Activated CD8-positive, alpha-beta T cell treated with anti-CD3 and anti-CD28 coated beads for 36 hours (primary cell): Measurements from ENCODE around the gene POLR3F. TPM values are rescaled to one million over a fixed set of nuclear protein-coding genes. Genes with fewer than 3 reads are reported as not detected.

ENCODE experiments used
- ATAC-seq: fragments of 200-7000 bp; cut with Tn5 transposase; one replicate; pipeline ENCODE4 v1.10.0; 2021; ENCODE audit warnings: mild to moderate bottlenecking, moderate library complexity
- CTCF ChIA-PET: fragments of 350-600 bp; sonication (Branson Sonifier 250); formaldehyde crosslinking; loops from one replicate; lab custom pipeline; 2021; ENCODE audit warnings: antibody characterized with exemption; lab: Charles Lee
- POLR2A ChIA-PET: fragments of 350-600 bp; sonication (Branson Sonifier 250); formaldehyde crosslinking; loops from one replicate; lab custom pipeline; 2021; ENCODE audit warnings: antibody characterized with exemption; lab: Charles Lee
- DNase-seq: peaks from one replicate; pipeline ENCODE4 v3.0.0-alpha.2; 2020
- H3K27ac Mint-ChIP-seq: one replicate; pipeline ENCODE4 v1.8.0; 2021; ENCODE audit warnings: mild to moderate bottlenecking, mixed read lengths
- H3K27me3 Mint-ChIP-seq: one replicate; pipeline ENCODE4 v1.8.0; 2021; ENCODE audit warnings: mixed read lengths
- H3K36me3 Mint-ChIP-seq: one replicate; pipeline ENCODE4 v1.8.0; 2021; ENCODE audit warnings: low read depth, mixed read lengths
- H3K4me1 Mint-ChIP-seq: one replicate; pipeline ENCODE4 v1.8.0; 2021; ENCODE audit warnings: low read depth, mixed read lengths
- H3K4me3 Mint-ChIP-seq: one replicate; pipeline ENCODE4 v1.8.0; 2021; ENCODE audit warnings: mild to moderate bottlenecking, moderate library complexity, mixed read lengths
- H3K9me3 Mint-ChIP-seq: one replicate; pipeline ENCODE4 v1.8.0; 2021; ENCODE audit warnings: mixed read lengths
- CTCF ChIP-seq: fragments of 200-600 bp; IDR thresholded peaks from one replicate; pipeline ENCODE4 v1.8.0; 2022; ENCODE audit warnings: antibody characterized with exemption, mild to moderate bottlenecking
- intact Hi-C: fragments of 100-400 bp; cut with micrococcal nuclease; formaldehyde crosslinking; loops from one replicate; pipeline ENCODE4 v1.10.0; 2022
- total RNA-seq, 2 experiments: library from RNA; stranded (reverse); gene quantifications; one replicate each; pipeline ENCODE4 v1.2.3, GENCODE V29; 2021

The POLR3F gene
- total RNA-seq, 2 experiments from 2014 or later = 8.8 to 10.1 TPM

DNA sequence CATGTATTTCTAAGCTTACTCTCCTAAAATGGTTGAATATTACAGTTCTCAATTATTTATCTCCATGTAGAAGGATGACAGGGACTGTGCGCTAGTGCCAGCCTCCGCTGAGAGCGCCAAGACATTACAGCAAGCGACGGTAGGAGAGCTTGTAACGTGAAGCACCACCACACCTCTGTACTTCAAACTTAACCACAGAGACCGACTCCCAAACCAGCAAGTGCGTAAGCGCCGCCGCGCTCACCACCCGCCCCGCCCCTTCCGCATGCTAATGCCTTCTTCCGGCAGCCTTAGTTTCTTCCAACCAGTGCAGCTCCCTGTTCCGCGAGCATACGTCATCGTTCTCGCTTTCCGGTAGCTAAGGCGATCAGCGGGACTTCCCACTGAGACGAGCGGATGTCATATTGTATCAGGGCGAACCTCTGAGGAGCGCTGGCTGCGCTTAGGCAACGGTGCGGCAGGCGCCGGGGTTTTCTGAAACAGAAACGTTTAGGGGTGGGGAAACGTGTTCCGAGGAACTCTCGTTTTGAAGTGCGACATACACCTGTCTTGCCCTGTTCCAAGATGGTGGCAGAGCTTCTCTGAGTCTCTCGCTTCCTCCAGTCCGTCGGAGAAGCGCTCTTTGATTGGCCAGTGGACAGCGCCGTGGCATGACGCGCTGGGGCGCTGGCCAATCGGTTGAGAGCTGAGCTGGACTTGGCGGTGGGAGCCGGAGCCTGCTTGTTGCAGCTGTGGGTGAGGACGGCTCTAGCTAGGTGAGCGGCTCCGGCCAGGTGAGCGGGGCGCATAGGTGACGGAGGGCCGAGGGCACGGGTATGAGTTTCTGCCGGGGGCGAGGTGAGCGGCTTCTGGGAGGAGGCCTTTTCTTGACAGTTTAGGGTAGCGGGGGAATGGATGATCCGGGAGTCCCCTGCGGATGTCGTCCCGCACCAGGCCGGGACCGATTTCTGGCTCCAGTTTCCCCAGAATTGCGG lies 40.3 kb downstream of the POLR3F start, which contains the start of gene SEC23B:
Gene SEC23B (plus strand): TSS at position 723 of the 974 bp plus-strand sequence. CDS start 2,896 bp downstream, outside the sequence.
- Mint-ChIP-seq H3K36me3 (peaks cover 34% of the 10 kb centered on the region), H3K4me1 (peaks cover 39% of the 10 kb centered on the region), H3K27ac (peak within 1 kb of the TSS; percentile 100), H3K4me3 (peak within 1 kb of the TSS; percentile 97), H3K27me3 (no peaks in the 10 kb centered on the region), H3K9me3 (no peaks in the 10 kb centered on the region)
- ChIA-PET CTCF (interaction anchor here (1.0 to 3.7 kb wide), 7 partner anchors 10 to 93 kb away, joined by 3 to 33 read pairs (median 4); partner anchors contain the start of genes DZANK1, POLR3F and RBBP9), POLR2A (interaction anchor here (0.6 to 4.5 kb wide), 14 partner anchors 10 to 847 kb away, joined by 3 to 43 read pairs (median 4); partner anchors contain the start of genes DZANK1, KAT14, PET117 and POLR3F)
- DNase-seq (peak; percentile 99), ATAC-seq (peak; percentile 93)
- TF ChIP-seq CTCF = no peak
- intact Hi-C loops = loop anchor here (1.0 to 10.0 kb wide), 4 partner anchors 40 to 223 kb away; partner anchors contain the start of genes DTD1, DZANK1, POLR3F and SMIM26

- POLR2A ChIA-PET = interaction anchor here (0.6 kb wide), 1 partner anchor 214 kb away, joined by 4 read pairs; no protein-coding TSS in a partner anchor
- H3K9me3 Mint-ChIP-seq = no peaks in the 10 kb centered on the region
- H3K4me3 Mint-ChIP-seq = no peak overlapping the region
These were observed 44.4 kb downstream of the POLR3F start for GRCh38 chr20:18511571-18511970.

DNA sequence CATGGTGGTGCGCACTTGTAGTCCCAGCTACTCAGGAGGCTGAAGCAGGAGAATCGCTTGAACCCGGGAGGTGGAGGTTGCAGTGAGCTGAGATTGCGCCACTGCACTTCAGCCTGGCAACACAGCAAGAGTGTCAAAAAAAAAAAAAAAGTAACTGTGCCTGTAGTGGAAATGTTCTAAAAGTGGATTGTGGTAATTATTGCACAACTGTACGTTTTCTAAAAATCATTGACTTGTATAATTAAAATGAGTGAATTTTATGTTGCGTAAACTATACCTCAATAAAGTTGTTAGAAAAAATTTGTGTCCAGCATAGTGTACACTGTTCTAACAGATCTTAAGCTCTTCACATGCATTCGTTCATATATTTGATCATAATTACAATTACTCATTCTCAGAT lies 46.0 kb downstream of the POLR3F start:
- H3K36me3 Mint-ChIP-seq = peaks cover 41% of the 10 kb centered on the region
- H3K27ac Mint-ChIP-seq = no peak overlapping the region
- no peaks in the 10 kb centered on the region for H3K9me3 Mint-ChIP-seq
- no peak overlapping the region for H3K4me3 Mint-ChIP-seq
- CTCF ChIA-PET = no interaction called here
- TF ChIP-seq CTCF = no peak
- peaks cover 37% of the 10 kb centered on the region for H3K4me1 Mint-ChIP-seq
- no peaks in the 10 kb centered on the region for H3K27me3 Mint-ChIP-seq
- no peak for DNase-seq
- no peak for ATAC-seq
- intact Hi-C loops = no loop called here
- POLR2A ChIA-PET = interaction anchor here (1.3 kb wide), 1 partner anchor 47 kb away, joined by 4 read pairs; the partner anchor contains the start of genes DZANK1 and POLR3F

More at GRCh38 chr20:18511571-18511970, 44.4 kb downstream of the POLR3F start:
- no peak for TF ChIP-seq CTCF
- H3K27me3 Mint-ChIP-seq = no peaks in the 10 kb centered on the region
- ATAC-seq (no peak), DNase-seq (no peak)
- peaks cover 44% of the 10 kb centered on the region for H3K36me3 Mint-ChIP-seq
- H3K27ac Mint-ChIP-seq = no peak overlapping the region
- CTCF ChIA-PET = no interaction called here
- intact Hi-C loops = no loop called here
- H3K4me1 Mint-ChIP-seq = peaks cover 44% of the 10 kb centered on the region

DNA sequence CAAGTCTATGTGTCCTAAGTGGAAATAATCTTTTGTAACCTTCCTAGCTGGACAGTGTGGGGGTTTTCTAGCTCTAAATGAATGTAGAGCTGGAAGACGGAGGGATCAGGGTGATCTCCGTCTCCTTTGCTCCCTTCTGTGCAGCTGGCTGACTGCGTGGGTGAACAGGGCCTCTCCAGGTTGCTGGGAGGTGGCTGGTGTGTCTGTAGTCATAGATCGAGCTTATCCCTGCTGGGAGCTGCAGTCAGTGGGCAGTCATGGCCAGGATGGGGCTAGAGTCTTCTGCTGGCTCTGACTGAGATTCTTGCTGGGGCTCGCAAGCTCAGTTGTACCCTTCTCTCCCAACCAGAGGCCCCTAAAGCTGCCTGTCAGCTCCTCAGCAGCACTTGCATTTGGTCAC lies 46.9 kb downstream of the POLR3F start:
- no peak for DNase-seq
- no peak overlapping the region for H3K4me3 Mint-ChIP-seq
- ATAC-seq = no peak
- TF ChIP-seq CTCF = no peak
- no peaks in the 10 kb centered on the region for H3K9me3 Mint-ChIP-seq
- intact Hi-C loops = no loop called here
- H3K4me1 Mint-ChIP-seq = peaks cover 31% of the 10 kb centered on the region
- CTCF ChIA-PET = interaction anchor here (1.3 kb wide), 1 partner anchor 15 kb away, joined by 3 read pairs; no protein-coding TSS in a partner anchor
- H3K27ac Mint-ChIP-seq = no peak overlapping the region
- H3K36me3 Mint-ChIP-seq = peaks cover 37% of the 10 kb centered on the region
- POLR2A ChIA-PET = interaction anchor here (0.6 kb wide), 1 partner anchor 21 kb away, joined by 3 read pairs; no protein-coding TSS in a partner anchor
- no peaks in the 10 kb centered on the region for H3K27me3 Mint-ChIP-seq
